Muscle of arm (tissue), 12 donors: ENCODE data around the gene MYBPC3. TPM values are rescaled to one million over a fixed set of nuclear protein-coding genes. Genes with fewer than 3 reads are reported as not detected.
"Not testable (repeated sequence)": the region's sequence is repeated elsewhere in the genome, so short reads cannot be mapped to it uniquely, and the experiment has no call there.

Source experiments
- DNase-seq: peaks from one replicate; pipeline ENCODE4 v3.0.0-alpha.2; 2013
- polyA plus RNA-seq, 12 donors: library from polyadenylated mRNA; unstranded; fragments of 120-200 nt; gene quantifications; one replicate each; pipeline ENCODE4 v1.2.1, GENCODE V29; 2013; ENCODE audit not compliant: insufficient read length in 12 of 12

MYBPC3 gene
- polyA plus RNA-seq, 12 donors, result 0.13 to 1.1 (median 0.60) TPM; not detected in 2

- no peak for DNase-seq
Observed at GRCh38 chr11:47340010-47340409, 12.5 kb downstream of the MYBPC3 start.

- DNase-seq, result no peak
Observed at GRCh38 chr11:47338396-47339241, 13.9 kb downstream of the MYBPC3 start.

GRCh38 chr11:47337229-47337924 lies 15.1 kb downstream of the MYBPC3 start:
- DNase-seq, result no peak

- no peak for DNase-seq
Observed at GRCh38 chr11:47336595-47336994, 15.9 kb downstream of the MYBPC3 start.

GRCh38 chr11:47335733-47336132 lies 16.8 kb downstream of the MYBPC3 start:
- no peak for DNase-seq

- DNase-seq, result not testable (repeated sequence)
Observed at GRCh38 chr11:47334699-47335411, 17.6 kb downstream of the MYBPC3 start.

GRCh38 chr11:47333886-47334443 lies 18.5 kb downstream of the MYBPC3 start:
- no peak for DNase-seq

GRCh38 chr11:47333526-47333845 lies 19.0 kb downstream of the MYBPC3 start:
- no peak for DNase-seq

GRCh38 chr11:47332791-47333525 lies 19.5 kb downstream of the MYBPC3 start:
- no peak for DNase-seq

- DNase-seq, result no peak
Observed at GRCh38 chr11:47332303-47332711, 20.2 kb downstream of the MYBPC3 start.

- no peak for DNase-seq
Observed at GRCh38 chr11:47331454-47332302, 20.8 kb downstream of the MYBPC3 start.

GRCh38 chr11:47329987-47330931 lies 22.2 kb downstream of the MYBPC3 start:
- DNase-seq, result peak; percentile 36

- DNase-seq, result no peak
Observed at GRCh38 chr11:47329431-47329986, 23.0 kb downstream of the MYBPC3 start.

- no peak for DNase-seq
Observed at GRCh38 chr11:47328449-47329390, 23.8 kb downstream of the MYBPC3 start.

- DNase-seq, result no peak
Observed at GRCh38 chr11:47327949-47328348, 24.6 kb downstream of the MYBPC3 start.

GRCh38 chr11:47327025-47327424 lies 25.5 kb downstream of the MYBPC3 start:
- DNase-seq, result no peak

GRCh38 chr11:47326198-47326597 lies 26.3 kb downstream of the MYBPC3 start:
- no peak for DNase-seq
